Upper lobe of left lung (tissue), 6 donors: ENCODE results near the gene KIF5A. TPM values are rescaled to one million over a fixed set of nuclear protein-coding genes. Genes with fewer than 3 reads are reported as not detected.

Experiments used
- ATAC-seq, 2 donors: fragments of 200-7000 bp; cut with Tn5 transposase; one replicate each; pipeline ENCODE4 v1.9.1; 2022; ENCODE audit warnings: mild to moderate bottlenecking in 2 of 2, moderate library complexity in 2 of 2; ENCODE audit not compliant: low FRiP score in 2 of 2
- DNase-seq, 2 donors: peaks; one replicate each; pipeline ENCODE4 v3.0.0-alpha.2; 2019 to 2020
- H3K27ac ChIP-seq, 4 donors: fragments of 200-600 bp; sonication (generic); one replicate each; pipeline ENCODE4 v1.5.1; 2016 to 2019
- H3K27me3 ChIP-seq, 4 donors: fragments of 200-600 bp; sonication (generic); one replicate each; pipeline ENCODE4 v1.5.1; 2017 to 2019
- H3K36me3 ChIP-seq, 4 donors: fragments of 200-600 bp; sonication (generic); one replicate each; pipeline ENCODE4 v1.5.1; 2016 to 2019
- H3K4me1 ChIP-seq, 4 donors: fragments of 200-600 bp; sonication (generic); one replicate each; pipeline ENCODE4 v1.5.1; 2018 to 2019
- H3K4me3 ChIP-seq, 4 donors: fragments of 200-600 bp; sonication (generic); one replicate each; pipeline ENCODE4 v1.5.1; 2017 to 2019; ENCODE audit warnings: mild to moderate bottlenecking in 2 of 4, moderate library complexity in 1 of 4
- H3K9me3 ChIP-seq, 4 donors: fragments of 200-600 bp; sonication (generic); one replicate each; pipeline ENCODE4 v1.5.1; 2018 to 2019
- EP300 ChIP-seq, 4 donors: sonication (generic); formaldehyde crosslinking; IDR thresholded peaks; one replicate each; pipeline ENCODE4 v1.5.1; 2017; ENCODE audit warnings: antibody characterized with exemption in 4 of 4, control low read depth in 2 of 4
- POLR2A ChIP-seq, 4 donors: fragments of 450-650 bp; IDR thresholded peaks; one replicate each; pipeline ENCODE4 v1.5.1; 2016 to 2017; ENCODE audit warnings: antibody characterized with exemption in 4 of 4, mild to moderate bottlenecking in 2 of 4
- POLR2AphosphoS5 ChIP-seq, 2 donors: sonication (generic); formaldehyde crosslinking; IDR thresholded peaks; one replicate each; pipeline ENCODE4 v1.5.1; 2017; ENCODE audit warnings: antibody characterized with exemption in 2 of 2
- WGBS, 2 donors: methylation state at CpG; one replicate each; pipeline ENCODE4 v1.1.5; 2017 to 2018; 5-methylcytosine and 5-hydroxymethylcytosine counted together
- total RNA-seq, 6 donors: library from RNA; depleted of rRNA in 4 of 6; stranded (reverse); fragments of >200 nt in 4 of 6; gene quantifications; one replicate each; pipeline versions ENCODE4 v1.1.0 to v1.2.1, GENCODE V29; 2016 to 2021
- TF ChIP-seq, protein P1 (sequence below), 6 experiments: fragments of 450-650 bp in 4 of 6; fragments of 200-600 bp in 2 of 6; sonication (generic) in 2 of 6; IDR thresholded peaks; one replicate each; pipeline ENCODE4 v1.5.1; 2016 to 2019; ENCODE audit warnings: antibody characterized with exemption in 6 of 6
- donor health status: DM: no; HTN: no; CAD: no; lungs with moderate emphysema.
- donor health status: DM: no; HTN: yes; CAD: no; lungs with severe emphysema.

The KIF5A gene
- total RNA-seq, 6 donors from 2014 or later = 0.06 to 0.39 (median 0.20) TPM; not detected in 1

DNA sequence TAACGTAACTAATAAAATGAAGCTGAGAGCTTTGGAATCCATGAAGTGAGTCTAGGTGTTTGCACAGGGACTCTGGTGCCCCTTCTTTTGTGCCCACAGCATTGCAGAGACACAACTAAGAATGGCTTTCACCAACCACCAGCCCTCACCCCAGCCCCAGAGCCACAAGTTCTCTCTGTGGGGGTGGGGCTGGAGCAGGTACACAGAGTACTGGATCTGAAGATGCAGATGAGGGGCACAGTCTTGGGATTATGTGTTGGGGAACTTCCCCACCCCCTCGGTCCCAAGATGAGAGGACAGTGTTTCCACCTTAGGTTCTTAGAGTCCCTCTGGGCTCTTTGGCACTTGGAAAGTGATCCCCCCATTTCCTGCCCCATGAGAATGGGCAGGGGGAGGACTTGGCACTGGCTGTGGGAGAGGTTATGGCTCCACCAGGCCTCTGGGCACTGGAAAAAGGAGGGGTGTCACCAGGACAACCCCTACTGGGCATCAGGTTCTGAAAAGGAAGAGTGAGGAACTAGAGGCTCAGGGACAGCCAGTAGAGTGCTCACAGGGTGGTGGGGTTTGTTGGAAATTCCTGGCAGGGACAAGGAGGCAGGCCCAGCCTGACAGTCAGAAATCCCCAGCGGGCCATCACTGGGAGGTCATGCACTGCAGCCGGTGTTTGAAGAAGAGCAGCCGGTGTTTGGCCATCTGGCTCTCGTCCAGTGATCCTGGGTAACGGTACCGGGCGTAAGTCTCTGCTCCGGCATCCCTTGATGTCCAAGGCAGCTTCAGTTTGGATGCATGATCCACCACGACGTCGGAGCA, 76.5 kb downstream of the KIF5A start:
- Histone ChIP-seq H3K4me3 (no peak overlapping the region), H3K27me3 (peaks cover 0 to 64% (median 17%) of the 10 kb centered on the region in 4 donors), H3K9me3 (no peaks in the 10 kb centered on the region), H3K36me3 (no peaks in the 10 kb centered on the region), H3K27ac (no peak overlapping the region), H3K4me1 (peaks cover 11 to 24% (median 18%) of the 10 kb centered on the region in 4 donors)
- no peak for DNase-seq
- 43 to 56% methylated on average over 13 of the region's 13 CpGs for WGBS, 2 donors
- TF ChIP-seq POLR2A (IDR thresholded peaks at IDR 0.05) (no peak), POLR2AphosphoS5 (IDR thresholded peaks at IDR 0.05) (peak in 1 of 2 donors; percentile 6), EP300 (IDR thresholded peaks at IDR 0.05) (no peak)
- TF ChIP-seq, protein P1, sequence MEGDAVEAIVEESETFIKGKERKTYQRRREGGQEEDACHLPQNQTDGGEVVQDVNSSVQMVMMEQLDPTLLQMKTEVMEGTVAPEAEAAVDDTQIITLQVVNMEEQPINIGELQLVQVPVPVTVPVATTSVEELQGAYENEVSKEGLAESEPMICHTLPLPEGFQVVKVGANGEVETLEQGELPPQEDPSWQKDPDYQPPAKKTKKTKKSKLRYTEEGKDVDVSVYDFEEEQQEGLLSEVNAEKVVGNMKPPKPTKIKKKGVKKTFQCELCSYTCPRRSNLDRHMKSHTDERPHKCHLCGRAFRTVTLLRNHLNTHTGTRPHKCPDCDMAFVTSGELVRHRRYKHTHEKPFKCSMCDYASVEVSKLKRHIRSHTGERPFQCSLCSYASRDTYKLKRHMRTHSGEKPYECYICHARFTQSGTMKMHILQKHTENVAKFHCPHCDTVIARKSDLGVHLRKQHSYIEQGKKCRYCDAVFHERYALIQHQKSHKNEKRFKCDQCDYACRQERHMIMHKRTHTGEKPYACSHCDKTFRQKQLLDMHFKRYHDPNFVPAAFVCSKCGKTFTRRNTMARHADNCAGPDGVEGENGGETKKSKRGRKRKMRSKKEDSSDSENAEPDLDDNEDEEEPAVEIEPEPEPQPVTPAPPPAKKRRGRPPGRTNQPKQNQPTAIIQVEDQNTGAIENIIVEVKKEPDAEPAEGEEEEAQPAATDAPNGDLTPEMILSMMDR (IDR thresholded peaks at IDR 0.05) = no peak
- ATAC-seq = no peak

DNA sequence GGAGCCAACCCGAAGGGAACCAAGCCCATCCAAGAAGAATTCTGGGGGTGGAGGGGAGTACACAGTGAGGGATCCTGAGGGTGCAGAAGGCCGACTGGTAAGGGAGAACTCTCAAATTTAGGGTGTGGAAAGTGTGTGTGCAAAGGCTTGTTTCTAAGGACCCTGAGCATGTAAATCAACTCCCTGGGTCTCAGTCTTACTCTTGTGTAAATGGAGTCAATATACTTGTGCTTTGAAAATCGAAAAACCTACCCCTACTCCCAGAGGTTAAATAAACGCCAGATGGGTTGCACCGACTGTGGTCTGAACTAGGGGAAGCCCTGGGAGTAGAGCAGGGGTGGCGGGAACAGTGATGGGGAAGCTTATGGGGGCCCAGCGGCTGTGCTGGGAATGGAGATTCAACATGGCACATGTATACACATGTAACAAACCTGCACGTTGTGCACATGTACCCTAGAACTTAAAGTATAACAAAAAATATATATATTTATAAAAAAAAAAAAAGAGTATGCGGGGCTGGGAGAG, 77.1 kb downstream of the KIF5A start:
- Histone ChIP-seq H3K9me3 (no peaks in the 10 kb centered on the region), H3K27ac (no peak overlapping the region), H3K4me1 (peaks cover 7 to 21% (median 15%) of the 10 kb centered on the region in 4 donors), H3K4me3 (no peak overlapping the region), H3K36me3 (no peaks in the 10 kb centered on the region), H3K27me3 (peaks cover 0 to 66% (median 18%) of the 10 kb centered on the region in 4 donors)
- ATAC-seq = no peak
- DNase-seq = no peak
- 32 to 43% methylated on average over 9 of the region's 9 CpGs for WGBS, 2 donors
- TF ChIP-seq, protein P1 (IDR thresholded peaks at IDR 0.05) = no peak
- TF ChIP-seq POLR2AphosphoS5 (IDR thresholded peaks at IDR 0.05) (no peak), EP300 (IDR thresholded peaks at IDR 0.05) (no peak), POLR2A (IDR thresholded peaks at IDR 0.05) (no peak)

DNA sequence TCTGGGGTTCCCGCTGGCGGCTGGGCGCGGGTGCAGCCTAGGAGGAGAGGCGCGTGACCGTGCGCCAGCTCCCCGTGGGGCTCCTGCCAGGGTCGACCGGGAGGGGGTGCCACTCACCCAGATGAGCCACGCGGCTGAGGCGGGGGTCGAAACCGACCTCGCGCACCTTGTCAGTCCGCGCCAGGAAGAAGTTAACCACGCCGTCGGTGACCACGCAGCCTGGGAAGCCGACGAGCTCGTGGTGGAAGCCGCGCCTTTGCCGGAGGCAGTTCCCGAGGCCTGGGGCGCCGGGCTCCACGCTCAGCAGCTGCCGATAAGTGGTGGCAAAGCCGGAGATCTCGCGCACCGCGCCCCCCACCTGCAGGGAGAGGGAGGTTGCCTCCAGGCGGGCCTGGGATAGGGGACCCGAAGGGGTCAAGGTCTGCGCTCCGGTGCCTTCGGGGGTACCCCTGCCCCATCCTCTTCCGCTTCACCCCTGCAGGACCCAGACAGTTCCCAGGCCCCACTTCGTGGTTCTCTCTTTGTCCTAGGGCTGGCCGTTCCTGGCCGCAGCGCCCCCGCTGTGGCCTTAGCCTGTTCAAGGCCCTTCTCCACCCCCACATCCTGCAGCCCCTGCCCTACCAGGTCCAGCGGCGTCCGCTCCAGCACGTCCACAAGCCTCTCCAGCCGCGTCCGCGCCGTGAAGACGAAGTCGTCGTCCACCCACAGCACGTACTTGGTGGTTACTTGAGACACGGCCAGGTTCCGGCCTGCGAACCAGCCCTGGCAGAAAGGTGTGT, 77.8 kb downstream of the KIF5A start:
- ATAC-seq (no peak), DNase-seq (peak in 1 of 2 donors; percentile 87)
- 9 to 20% methylated on average over 26 to 52 of the region's 67 CpGs for whole genome bisulfite sequencing, 2 donors

DNA sequence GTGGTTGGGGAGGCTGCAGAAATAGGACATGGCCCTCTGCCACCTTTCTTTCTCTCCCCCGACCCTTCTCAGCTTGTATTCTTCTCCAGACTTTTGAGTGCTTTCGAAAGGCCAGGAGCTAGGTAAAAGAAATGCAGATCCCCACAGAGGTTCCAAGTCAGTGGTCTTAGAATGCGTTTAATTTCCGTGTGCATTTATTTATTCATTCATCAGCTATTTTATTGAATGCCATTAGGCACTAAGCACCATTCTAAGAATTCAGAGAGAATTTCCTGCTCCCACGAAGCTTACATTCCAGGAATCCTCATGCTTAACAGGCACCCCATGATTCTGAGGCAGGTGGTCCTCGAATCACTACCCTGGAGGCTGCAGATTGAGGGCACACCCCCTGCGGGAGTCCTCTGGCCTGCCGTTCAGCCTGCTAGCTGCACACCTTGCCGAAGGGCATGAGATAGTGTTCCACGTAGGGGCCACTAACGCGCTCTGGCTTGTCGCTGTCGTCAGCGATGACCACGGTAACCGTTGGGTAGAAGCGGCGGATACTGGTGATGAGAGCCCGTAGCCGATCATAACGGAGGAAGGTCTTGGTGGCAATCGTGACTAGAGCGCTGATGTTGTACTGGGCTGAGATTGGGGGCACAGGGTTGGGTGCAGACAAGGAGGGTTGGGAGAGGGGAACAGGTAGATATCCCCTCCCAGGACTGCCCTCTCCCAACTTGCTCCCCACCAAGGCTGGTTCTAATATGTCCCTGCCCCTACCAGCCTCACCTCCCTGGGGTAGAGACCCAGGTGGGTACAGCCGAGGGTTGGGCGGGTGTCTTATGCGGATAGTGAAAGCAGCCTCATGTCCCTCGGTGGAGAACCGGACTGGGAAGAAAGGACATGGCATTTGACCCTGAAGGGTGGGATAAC, 78.7 kb downstream of the KIF5A start:
- TF ChIP-seq, protein P1 (IDR thresholded peaks at IDR 0.05) = no peak
- TF ChIP-seq POLR2A (IDR thresholded peaks at IDR 0.05) = no peak
- TF ChIP-seq EP300 (IDR thresholded peaks at IDR 0.05) = no peak
- TF ChIP-seq POLR2AphosphoS5 (IDR thresholded peaks at IDR 0.05) = no peak

More for the DNA sequence above, 77.8 kb downstream of the KIF5A start:
- Histone ChIP-seq H3K4me3 (peak overlapping the region in 3 of 4 donors; percentile 0 to 8 (median 6)), H3K4me1 (peaks cover 13 to 26% (median 21%) of the 10 kb centered on the region in 4 donors), H3K9me3 (no peaks in the 10 kb centered on the region), H3K27ac (no peak overlapping the region), H3K36me3 (no peaks in the 10 kb centered on the region), H3K27me3 (peaks cover 0 to 67% (median 22%) of the 10 kb centered on the region in 4 donors)
- TF ChIP-seq, protein P1 (IDR thresholded peaks at IDR 0.05) = no peak
- no peak for TF ChIP-seq POLR2A (IDR thresholded peaks at IDR 0.05)
- no peak for TF ChIP-seq POLR2AphosphoS5 (IDR thresholded peaks at IDR 0.05)
- TF ChIP-seq EP300 (IDR thresholded peaks at IDR 0.05) = no peak

More for the DNA sequence above, 78.7 kb downstream of the KIF5A start:
- no peak for DNase-seq
- peaks cover 21 to 34% (median 29%) of the 10 kb centered on the region in 4 donors for H3K4me1 ChIP-seq
- H3K27me3 ChIP-seq = peaks cover 0 to 73% (median 24%) of the 10 kb centered on the region in 4 donors
- H3K36me3 ChIP-seq = no peaks in the 10 kb centered on the region
- 58 to 62% methylated on average over 22 to 29 of the region's 29 CpGs for WGBS, 2 donors
- no peaks in the 10 kb centered on the region for H3K9me3 ChIP-seq
- ATAC-seq = no peak
- no peak overlapping the region for H3K27ac ChIP-seq
- H3K4me3 ChIP-seq = no peak overlapping the region
